ENCODE results near the gene ENSA.
"Not testable (repeated sequence)": the region's sequence is repeated elsewhere in the genome, so short reads cannot be mapped to it uniquely, and the experiment has no call there.

Gene ENSA

DNA sequence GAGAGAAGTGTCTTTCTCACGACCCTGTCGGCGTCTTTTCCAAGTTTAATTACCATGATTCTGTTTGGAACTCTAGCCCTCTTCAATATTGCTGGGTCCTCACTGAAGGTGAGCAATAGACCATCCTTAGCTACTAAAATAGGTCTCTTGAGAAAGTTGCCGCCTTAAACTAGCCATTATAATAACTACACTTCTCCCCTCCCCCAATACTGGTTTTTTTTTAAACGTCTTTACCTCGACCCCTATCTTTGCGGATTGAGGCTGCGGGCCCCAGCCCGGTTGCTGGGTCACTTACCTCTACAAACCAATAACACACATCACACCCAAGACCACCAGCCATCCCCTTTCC lies 672 bp downstream of the ENSA start:
- in situ Hi-C loops (cut with HindIII; ENCODE audit: low sequenced_read_pairs): no loop called here
- TF ChIP-seq, protein P1, sequence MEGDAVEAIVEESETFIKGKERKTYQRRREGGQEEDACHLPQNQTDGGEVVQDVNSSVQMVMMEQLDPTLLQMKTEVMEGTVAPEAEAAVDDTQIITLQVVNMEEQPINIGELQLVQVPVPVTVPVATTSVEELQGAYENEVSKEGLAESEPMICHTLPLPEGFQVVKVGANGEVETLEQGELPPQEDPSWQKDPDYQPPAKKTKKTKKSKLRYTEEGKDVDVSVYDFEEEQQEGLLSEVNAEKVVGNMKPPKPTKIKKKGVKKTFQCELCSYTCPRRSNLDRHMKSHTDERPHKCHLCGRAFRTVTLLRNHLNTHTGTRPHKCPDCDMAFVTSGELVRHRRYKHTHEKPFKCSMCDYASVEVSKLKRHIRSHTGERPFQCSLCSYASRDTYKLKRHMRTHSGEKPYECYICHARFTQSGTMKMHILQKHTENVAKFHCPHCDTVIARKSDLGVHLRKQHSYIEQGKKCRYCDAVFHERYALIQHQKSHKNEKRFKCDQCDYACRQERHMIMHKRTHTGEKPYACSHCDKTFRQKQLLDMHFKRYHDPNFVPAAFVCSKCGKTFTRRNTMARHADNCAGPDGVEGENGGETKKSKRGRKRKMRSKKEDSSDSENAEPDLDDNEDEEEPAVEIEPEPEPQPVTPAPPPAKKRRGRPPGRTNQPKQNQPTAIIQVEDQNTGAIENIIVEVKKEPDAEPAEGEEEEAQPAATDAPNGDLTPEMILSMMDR (IDR thresholded peaks at IDR 0.05; ENCODE audit: low read depth, low read length, missing control alignments): no peak
- no peak for DNase-seq (ENCODE audit: low read depth)
- peak overlapping the region; percentile 85 for H3K4me3 ChIP-seq (ENCODE audit: low read depth, low read length)

DNA sequence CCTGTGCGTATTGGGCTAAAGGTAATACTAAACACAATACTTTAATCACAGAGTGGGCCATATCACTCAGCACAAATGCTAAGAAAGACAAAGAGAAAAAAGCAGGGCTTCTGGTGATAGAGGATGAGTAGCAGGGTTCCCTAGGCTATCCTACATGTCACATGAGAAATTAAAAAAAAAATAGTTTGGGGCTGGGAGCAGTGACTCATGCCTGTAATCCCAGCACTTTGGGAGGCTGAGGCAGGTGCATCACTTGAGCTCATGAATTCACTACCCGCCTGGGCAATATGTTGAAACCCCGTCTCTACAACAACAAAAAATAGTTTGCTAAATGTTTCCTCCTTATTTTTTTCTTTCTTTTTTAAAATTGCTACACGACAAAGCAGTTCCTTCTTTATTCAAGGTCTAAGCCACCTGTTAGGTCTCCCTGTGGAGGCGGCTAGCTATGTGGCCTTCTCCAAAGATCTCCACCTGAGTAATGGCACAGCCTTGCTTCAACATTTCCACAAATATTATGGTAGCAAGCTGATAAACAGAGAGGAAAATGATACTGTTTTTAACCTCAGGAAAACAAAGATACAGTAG lies 1.5 kb downstream of the ENSA start:
- no peak for DNase-seq (ENCODE audit: low read depth)
- TF ChIP-seq, protein P1 (IDR thresholded peaks at IDR 0.05; ENCODE audit: low read depth, low read length, missing control alignments): no peak
- in situ Hi-C loops (cut with HindIII; ENCODE audit: low sequenced_read_pairs): no loop called here
- H3K4me3 ChIP-seq (ENCODE audit: low read depth, low read length): peak overlapping the region; percentile 85

DNA sequence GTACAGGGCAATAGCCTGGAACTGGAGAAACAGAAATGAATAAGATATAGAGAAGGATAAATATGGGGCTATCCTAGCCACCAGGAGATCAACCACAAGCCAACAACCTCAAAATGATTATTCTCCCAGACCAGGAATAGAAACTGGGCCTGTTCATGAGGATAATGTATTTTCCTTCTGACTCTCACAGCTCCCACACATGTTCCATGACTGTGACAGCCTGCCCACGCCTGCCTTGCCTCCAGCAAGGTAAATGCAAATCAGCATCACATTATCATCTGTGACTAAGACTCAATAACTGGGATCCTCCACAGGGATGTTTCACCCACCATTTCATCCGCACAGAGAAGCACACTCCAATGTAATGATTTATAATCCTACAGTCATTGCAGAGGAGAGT lies 3.3 kb downstream of the ENSA start:
- TF ChIP-seq, protein P1 (IDR thresholded peaks at IDR 0.05; ENCODE audit: low read depth, low read length, missing control alignments): no peak
- DNase-seq (ENCODE audit: low read depth): no peak
- in situ Hi-C loops (cut with HindIII; ENCODE audit: low sequenced_read_pairs): no loop called here
- no peak overlapping the region for H3K4me3 ChIP-seq (ENCODE audit: low read depth, low read length)

DNA sequence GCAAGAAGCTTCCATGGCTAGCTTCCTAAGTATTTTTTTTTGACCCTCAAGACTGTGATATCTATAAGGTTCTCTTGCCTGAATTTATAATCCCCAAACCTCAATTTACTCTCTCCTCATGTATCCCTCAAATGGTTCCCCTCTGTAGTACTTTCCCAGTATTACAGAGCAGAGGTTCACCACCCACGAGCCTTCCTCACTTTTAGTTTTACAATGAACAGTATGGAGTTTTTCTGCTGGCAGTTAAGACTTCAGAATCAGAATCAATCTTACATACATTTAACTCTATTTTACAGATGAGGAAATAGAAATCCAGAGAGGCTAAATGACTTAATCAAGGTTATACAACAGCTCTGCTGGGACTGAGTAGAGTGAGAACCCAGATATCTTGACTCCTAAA lies 4.9 kb downstream of the ENSA start:
- H3K4me3 ChIP-seq (ENCODE audit: low read depth, low read length); in situ Hi-C loops (cut with HindIII; ENCODE audit: low sequenced_read_pairs); DNase-seq (ENCODE audit: low read depth): not testable (repeated sequence)

DNA sequence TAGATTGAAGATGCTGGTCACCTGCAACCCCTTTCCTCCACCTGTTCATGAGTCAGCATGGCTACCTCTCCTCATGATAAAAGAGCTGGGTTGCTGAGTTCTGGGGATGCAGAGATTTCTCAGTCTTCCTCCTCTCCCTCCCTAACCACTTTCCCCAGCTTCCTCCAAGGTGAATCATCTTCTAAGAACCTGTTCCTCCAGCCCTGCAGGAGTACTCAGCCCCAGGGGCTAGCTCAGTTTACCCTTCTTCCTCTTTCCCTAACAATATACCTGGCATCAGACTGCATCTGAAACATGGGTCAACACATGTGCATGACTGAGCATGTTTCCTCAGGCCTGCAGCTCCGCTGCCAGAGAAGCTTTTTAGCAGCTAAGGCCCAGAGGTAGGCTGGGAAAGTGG lies 5.3 kb downstream of the ENSA start:
- in situ Hi-C loops (cut with HindIII; ENCODE audit: low sequenced_read_pairs); DNase-seq (ENCODE audit: low read depth); H3K4me3 ChIP-seq (ENCODE audit: low read depth, low read length): not testable (repeated sequence)

DNA sequence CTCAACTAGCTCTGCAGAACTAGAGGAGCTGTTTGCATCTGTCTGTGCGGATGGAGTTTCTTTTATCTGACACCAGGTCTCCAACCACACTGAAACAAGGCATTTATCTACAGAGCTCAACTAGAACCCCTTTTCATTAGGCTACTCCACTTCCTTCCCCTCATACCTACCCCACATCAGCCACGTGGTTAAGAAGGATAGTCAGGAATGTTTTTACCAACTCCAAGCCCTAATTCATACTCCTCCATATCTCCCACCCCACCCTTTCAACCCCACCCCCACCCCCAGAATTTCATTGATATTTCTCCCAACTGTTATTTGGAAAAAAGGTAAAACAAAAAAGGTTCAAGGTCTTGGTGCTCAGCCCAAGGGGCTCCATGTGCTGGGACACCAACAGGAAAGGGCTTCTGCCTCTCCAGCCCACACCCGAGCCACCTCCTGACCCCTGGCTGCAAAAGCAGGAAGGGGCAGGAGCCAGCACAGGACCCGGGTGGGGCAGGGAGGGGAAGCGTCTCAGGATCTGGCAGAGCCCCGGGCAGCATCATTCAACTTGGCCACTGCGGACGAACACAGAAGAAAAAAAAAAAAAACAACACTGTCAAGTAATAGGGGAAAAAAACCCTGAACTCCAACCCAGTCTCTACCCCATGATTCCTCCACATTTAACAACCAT lies 7.0 kb downstream of the ENSA start:
- in situ Hi-C loops (cut with HindIII; ENCODE audit: low sequenced_read_pairs): no loop called here
- H3K4me3 ChIP-seq (ENCODE audit: low read depth, low read length): no peak overlapping the region
- DNase-seq (ENCODE audit: low read depth): no peak
- TF ChIP-seq, protein P1 (IDR thresholded peaks at IDR 0.05; ENCODE audit: low read depth, low read length, missing control alignments): no peak

DNA sequence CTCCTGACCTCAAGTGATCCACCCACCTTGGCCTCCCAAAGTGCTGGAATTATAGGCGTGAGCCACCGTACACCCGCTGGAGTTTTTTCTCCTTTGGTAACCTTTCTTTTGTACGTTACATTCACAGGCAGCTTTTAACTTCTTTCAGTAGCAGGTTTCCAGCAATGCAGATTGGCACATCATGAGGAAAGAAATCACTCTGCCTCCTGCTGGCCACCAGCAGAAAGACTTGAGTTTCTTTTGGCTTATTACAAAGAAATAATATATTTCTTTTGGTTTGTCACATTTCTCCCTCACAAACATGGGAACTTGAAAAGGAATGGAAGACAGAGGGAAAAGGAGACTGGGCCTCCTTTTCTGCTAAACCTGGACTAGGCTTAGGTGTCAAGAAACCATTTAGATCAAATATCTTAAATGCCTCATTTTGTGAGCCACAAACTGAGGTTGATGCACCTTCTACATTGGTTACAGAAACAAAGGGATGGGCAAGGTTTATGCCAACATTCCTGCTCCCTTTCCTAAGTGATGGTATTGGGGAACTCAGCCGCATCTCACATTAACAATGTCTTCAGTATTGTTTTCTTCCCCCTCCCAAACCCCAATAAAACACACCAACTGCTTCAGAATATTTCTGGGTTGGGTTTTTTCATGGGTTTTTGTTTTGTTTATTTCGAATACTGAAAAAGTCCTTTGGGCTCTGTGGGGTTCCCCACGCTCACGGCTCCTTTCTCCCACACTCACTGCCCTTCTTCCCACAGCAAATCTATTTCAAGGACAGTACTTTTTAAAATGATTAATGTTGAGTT lies 7.7 kb downstream of the ENSA start:
- in situ Hi-C loops (cut with HindIII; ENCODE audit: low sequenced_read_pairs): no loop called here
- peak; percentile 48 for DNase-seq (ENCODE audit: low read depth)
- no peak overlapping the region for H3K4me3 ChIP-seq (ENCODE audit: low read depth, low read length)
- TF ChIP-seq, protein P1 (IDR thresholded peaks at IDR 0.05; ENCODE audit: low read depth, low read length, missing control alignments): peak; percentile 76
